Cardiac fibroblast (primary cell): Measurements from ENCODE around the gene NRP1.

ENCODE experiments used
- DNase-seq, 2 donors: peaks; one replicate each; pipeline versions ENCODE4 v3.0.0 to v3.0.0-alpha.2; 2010; ENCODE audit warnings: low read depth in 2 of 2
- H3K4me3 ChIP-seq, 2 donors: replicated peaks in 1 of 2; 1 replicate in 1 of 2; 2 replicates in 1 of 2; pipeline ENCODE4 v1.5.1; 2011; ENCODE audit warnings: low read depth in 2 of 2, low read length in 2 of 2, mild to moderate bottlenecking in 2 of 2, moderate library complexity in 1 of 2
- TF ChIP-seq, protein P1 (sequence below): IDR thresholded peaks from one replicate; pipeline ENCODE4 v1.5.1; 2011; ENCODE audit warnings: low read depth, mild to moderate bottlenecking, low read length, inconsistent platforms

NRP1 gene

DNA sequence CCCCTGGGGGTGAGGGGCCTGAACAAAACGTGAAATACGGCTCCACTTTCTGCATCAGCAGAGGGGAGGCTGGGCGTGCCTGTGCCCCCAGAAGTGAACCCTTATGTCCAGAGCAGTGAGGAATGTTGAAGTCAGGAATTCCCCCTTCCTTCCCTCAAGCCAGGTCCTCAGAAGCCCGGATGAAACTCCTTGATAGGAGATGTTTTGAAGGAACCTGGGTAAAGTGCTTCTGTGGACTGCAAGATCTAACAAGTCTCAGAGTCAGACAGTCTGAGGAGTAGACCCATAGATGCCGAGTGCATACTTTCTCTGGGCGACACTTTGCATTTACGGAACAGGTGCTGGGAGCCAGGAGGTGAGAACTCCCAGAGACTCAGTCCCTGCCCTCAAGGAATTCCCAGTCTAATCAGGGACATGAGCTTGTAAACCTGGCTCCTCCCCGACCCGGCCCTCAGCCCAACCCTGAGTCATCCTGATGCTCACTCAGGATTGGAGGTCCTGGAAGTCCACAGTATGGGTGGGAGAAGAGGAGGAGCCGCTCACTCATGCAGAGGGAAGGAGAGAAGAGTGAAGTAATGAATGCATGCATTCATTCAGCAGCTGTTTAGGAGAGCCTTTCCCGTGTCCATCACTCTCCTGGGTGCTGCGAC lies 197.0 kb downstream of the NRP1 start:
- TF ChIP-seq, protein P1, sequence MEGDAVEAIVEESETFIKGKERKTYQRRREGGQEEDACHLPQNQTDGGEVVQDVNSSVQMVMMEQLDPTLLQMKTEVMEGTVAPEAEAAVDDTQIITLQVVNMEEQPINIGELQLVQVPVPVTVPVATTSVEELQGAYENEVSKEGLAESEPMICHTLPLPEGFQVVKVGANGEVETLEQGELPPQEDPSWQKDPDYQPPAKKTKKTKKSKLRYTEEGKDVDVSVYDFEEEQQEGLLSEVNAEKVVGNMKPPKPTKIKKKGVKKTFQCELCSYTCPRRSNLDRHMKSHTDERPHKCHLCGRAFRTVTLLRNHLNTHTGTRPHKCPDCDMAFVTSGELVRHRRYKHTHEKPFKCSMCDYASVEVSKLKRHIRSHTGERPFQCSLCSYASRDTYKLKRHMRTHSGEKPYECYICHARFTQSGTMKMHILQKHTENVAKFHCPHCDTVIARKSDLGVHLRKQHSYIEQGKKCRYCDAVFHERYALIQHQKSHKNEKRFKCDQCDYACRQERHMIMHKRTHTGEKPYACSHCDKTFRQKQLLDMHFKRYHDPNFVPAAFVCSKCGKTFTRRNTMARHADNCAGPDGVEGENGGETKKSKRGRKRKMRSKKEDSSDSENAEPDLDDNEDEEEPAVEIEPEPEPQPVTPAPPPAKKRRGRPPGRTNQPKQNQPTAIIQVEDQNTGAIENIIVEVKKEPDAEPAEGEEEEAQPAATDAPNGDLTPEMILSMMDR: no peak
- DNase-seq: no peak
- no peak overlapping the region for H3K4me3 ChIP-seq

DNA sequence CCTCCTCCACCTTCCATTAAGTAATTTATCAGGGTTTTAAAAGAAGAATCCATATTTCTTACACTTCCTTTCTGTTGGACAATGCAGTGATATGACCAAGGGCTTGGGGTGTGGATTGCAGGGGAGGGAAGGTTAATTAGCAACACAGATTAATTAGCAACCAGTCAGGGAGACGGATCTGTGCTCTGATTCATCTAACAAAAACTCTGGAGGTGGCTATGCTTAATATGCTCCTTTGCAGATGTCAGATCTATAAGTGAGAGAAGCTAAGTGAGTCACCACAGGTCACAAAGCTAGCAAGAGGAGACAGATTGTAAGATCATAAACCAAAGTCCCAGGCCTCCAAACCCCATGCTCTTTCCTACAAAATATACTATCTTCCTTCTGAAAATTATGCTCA lies 197.7 kb downstream of the NRP1 start:
- TF ChIP-seq, protein P1: no peak
- DNase-seq: no peak
- H3K4me3 ChIP-seq: no peak overlapping the region

DNA sequence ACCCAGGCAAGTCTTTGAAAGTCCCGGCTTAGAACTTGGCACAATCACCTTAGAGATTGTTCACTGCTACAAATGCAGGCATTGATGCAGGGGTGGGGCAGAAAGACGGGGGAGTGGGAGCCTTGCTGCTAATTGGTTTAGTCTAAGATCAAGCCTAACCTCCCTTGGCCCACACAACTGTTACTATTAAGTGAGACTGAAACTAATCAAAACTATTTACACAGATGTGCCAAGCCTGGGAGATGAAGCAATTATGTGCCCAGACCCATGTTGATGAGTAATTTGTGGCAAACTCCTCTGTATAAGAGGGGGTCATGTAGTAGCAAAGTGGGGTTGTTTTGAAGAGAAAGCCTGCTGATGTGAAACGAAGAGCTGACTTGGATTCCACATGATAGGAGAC lies 198.2 kb downstream of the NRP1 start:
- peak in 1 of 2 donors; percentile 51 for DNase-seq
- TF ChIP-seq, protein P1: no peak
- H3K4me3 ChIP-seq: no peak overlapping the region

DNA sequence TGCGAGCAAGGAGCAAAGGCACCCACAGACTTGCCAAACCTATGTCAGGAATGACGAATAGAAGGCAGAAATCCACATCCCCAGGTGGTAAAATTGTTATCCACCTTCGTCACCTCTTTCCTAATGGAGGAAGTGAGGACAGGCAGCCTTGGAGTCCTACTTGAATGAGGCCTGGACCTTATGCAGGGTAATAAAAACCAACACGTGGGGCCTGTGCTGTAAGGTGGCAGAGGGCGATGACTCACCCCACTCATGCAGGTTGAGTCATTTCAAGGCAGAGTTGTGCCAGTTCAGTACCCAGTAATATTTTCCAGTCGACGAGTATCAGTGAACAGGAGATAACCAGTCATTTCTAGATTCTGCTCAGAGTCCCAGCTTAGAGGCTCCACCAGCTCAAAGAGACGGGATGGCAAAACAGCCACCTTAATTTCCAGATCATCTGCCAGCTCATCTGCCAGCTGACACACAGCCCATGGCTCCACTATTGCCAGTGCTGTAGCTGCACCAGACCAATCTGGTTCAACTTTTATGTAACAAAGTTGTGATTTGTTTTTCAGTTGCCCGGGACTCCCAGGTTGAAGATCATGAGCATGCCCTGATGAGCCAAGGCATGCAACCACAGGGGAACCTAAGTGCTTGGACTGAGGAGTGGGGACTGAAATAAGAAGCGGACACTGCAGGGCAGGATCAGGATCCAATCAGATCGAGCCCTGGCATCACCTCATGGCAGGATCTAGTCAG lies 200.3 kb downstream of the NRP1 start:
- TF ChIP-seq, protein P1: no peak
- no peak overlapping the region for H3K4me3 ChIP-seq
- DNase-seq: peak; percentile 82 to 84

DNA sequence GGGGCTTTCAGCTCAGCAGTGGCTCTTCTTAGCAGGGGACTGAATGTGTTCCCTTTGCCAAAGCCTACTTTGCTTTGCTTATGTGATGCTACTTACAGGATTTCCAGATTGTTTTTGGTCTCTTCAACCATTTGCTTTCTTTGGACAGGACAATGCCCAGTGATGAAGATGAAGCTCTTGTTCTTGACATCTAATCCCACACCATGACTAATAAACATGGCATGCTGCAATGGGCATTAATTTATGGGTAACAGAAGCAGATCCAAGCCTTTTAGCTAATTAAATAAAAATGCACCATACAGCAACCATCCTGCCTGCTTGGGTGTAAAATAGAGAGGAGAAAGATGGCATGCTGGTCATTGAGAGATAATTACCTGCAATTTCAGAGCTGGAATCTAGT lies 200.9 kb downstream of the NRP1 start:
- TF ChIP-seq, protein P1: no peak
- no peak overlapping the region for H3K4me3 ChIP-seq
- DNase-seq: no peak

DNA sequence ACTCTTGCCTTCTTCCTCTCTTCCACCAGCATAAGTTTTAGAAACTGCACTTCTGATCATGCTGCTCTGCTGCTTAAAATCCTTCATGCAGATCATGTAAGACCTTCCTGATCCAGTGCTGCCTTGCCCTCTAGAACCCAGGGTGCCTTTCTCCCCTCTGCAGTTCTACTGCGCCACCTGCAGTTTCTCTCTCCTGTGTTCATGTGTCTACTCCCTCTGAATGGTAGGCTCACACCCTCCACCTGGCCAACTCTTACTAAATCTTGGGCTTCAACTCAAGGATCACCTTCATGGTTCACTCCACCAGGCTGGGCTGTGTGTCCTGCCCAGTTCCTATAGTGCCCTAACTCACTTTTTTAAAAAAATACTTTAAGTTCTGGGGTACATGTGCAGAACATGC lies 201.8 kb downstream of the NRP1 start:
- H3K4me3 ChIP-seq: no peak overlapping the region
- TF ChIP-seq, protein P1: no peak
- DNase-seq: no peak
